K562 (cell line): ENCODE measurements around the gene DST. TPM values are rescaled to one million over a fixed set of nuclear protein-coding genes. Genes with fewer than 3 reads are reported as not detected.

Experiments
- ATAC-seq: fragments of 200-7000 bp; cut with Tn5 transposase; 3 replicates; pipeline ENCODE4 v1.9.1; 2020; ENCODE audit warnings: moderate library complexity
- BruUV-seq: library from RNA; stranded (reverse); fragments of 400-500 nt; replicated peaks from 2 replicates; lab custom pipeline; 2021; lab: Mats Ljungman, UMichigan
- CTCF ChIA-PET: fragments of 300-600 bp; formaldehyde crosslinking; extraction: SDS; loops from one replicate; lab custom pipeline; 2021; ENCODE audit warnings: low intra/inter-chr PET ratio; lab: Yijun Ruan, JAX
- POLR2A ChIA-PET: fragments of 300-600, 350-650 bp; sonication (Branson Sonifier 250); formaldehyde crosslinking; extraction: SDS; loops from one replicate; lab custom pipeline; 2021; ENCODE audit warnings: antibody characterized with exemption, inconsistent platforms; lab: Yijun Ruan, JAX
- DNase-seq, 4 experiments: peaks; one replicate each; pipeline versions ENCODE4 v3.0.0 to v3.0.0-alpha.2; 2011 to 2018; ENCODE audit warnings: low spot score in 3 of 4, mixed read lengths in 3 of 4; ENCODE audit errors: extremely low read depth in 1 of 4
- FAIRE-seq: peaks from 2 replicates; lab custom pipeline; 2011; peaks lifted over from hg19 to GRCh38; lab: Jason Lieb, UNC
- H2AFZ ChIP-seq: 2 replicates; pipeline ENCODE4 v1.6.0; 2011; ENCODE audit warnings: low read depth, low read length, control low read depth, inconsistent platforms
- H3K27ac ChIP-seq: fragments of 200-600 bp; 3 replicates; pipeline ENCODE4 v1.8.0; 2011; ENCODE audit warnings: low read depth, mild to moderate bottlenecking, control low read depth, inconsistent platforms, low read length, moderate library complexity, mixed read lengths; ENCODE audit errors: extremely low read depth
- H3K27me3 ChIP-seq, 2 experiments: fragments of 300-600 bp in 1 of 2; 2 replicates in 1 of 2; 3 replicates in 1 of 2; pipeline versions ENCODE4 v1.6.0 to v1.8.0; 2011; ENCODE audit warnings: inconsistent platforms in 2 of 2, low read length in 2 of 2, mild to moderate bottlenecking in 1 of 2, mixed read lengths in 1 of 2, moderate library complexity in 1 of 2; ENCODE audit not compliant: control insufficient read depth in 2 of 2, insufficient read depth in 2 of 2
- H3K36me3 ChIP-seq: fragments of 300-600 bp; 3 replicates; pipeline ENCODE4 v1.8.0; 2011; ENCODE audit warnings: mild to moderate bottlenecking, low read length, inconsistent platforms; ENCODE audit not compliant: control insufficient read depth, insufficient read depth
- H3K4me1 ChIP-seq, 2 experiments: fragments of 200-600 bp in 1 of 2; replicated peaks in 1 of 2; 2 replicates in 1 of 2; 3 replicates in 1 of 2; pipeline versions ENCODE4 v1.5.1 to v1.8.0; 2011; ENCODE audit warnings: inconsistent platforms in 2 of 2, low read length in 2 of 2, mild to moderate bottlenecking in 1 of 2, mixed read lengths in 1 of 2, moderate library complexity in 1 of 2; ENCODE audit not compliant: control insufficient read depth in 2 of 2, insufficient read depth in 2 of 2
- H3K4me2 ChIP-seq: 2 replicates; pipeline ENCODE4 v1.6.1; 2011; ENCODE audit warnings: low read length, control low read depth, inconsistent platforms, mixed read lengths; ENCODE audit not compliant: insufficient read depth
- H3K4me3 ChIP-seq: fragments of 200-600 bp; sonication (generic), shearing (Covaris generic); 2 replicates; pipeline ENCODE4 v1.5.1; 2016; ENCODE audit warnings: control low read depth, inconsistent platforms
- H3K79me2 ChIP-seq: fragments of 200-600 bp; 3 replicates; pipeline ENCODE4 v1.8.0; 2011; ENCODE audit warnings: low read length, inconsistent platforms; ENCODE audit not compliant: control insufficient read depth, insufficient read depth
- H3K9ac ChIP-seq, 2 experiments: 2 replicates each; pipeline versions ENCODE4 v1.6.0 to v1.6.1; 2011; ENCODE audit warnings: low read depth in 2 of 2, low read length in 2 of 2, control low read depth in 1 of 2, inconsistent platforms in 1 of 2, mild to moderate bottlenecking in 1 of 2, mixed read lengths in 1 of 2; ENCODE audit not compliant: insufficient read depth in 1 of 2
- H3K9me1 ChIP-seq: one replicate; pipeline ENCODE4 v1.6.0; 2011; ENCODE audit warnings: inconsistent platforms, mild to moderate bottlenecking, low read length, moderate library complexity; ENCODE audit not compliant: control insufficient read depth, insufficient read depth
- H3K9me3 ChIP-seq: replicated peaks from 2 replicates; pipeline ENCODE4 v1.5.1; 2011; ENCODE audit warnings: low read depth, low read length, inconsistent platforms; ENCODE audit not compliant: control insufficient read depth, insufficient read depth
- H4K20me1 ChIP-seq: replicated peaks from 2 replicates; pipeline ENCODE4 v1.6.1; 2011; ENCODE audit warnings: low read length, inconsistent platforms, mixed read lengths; ENCODE audit not compliant: control insufficient read depth, insufficient read depth
- BHLHE40 ChIP-seq: IDR thresholded peaks from 2 replicates; pipeline ENCODE4 v1.6.1; 2011; ENCODE audit warnings: low read length, improper control_type of control experiment
- KDM1A ChIP-seq, 2 experiments: fragments of 450-650 bp; IDR thresholded peaks; 2 replicates each; pipeline ENCODE4 v1.6.1; 2016; ENCODE audit warnings: mild to moderate bottlenecking in 2 of 2
- RHOXF2B ChIP-seq: fragments of 250-450 bp; sonication (Bioruptor Pico); conservative IDR thresholded peaks from 2 replicates; pipeline ENCODE4 v1.5.1; 2021
- SREBF1 ChIP-seq: fragments of 150-350 bp; IDR thresholded peaks from 2 replicates; pipeline ENCODE4 v1.6.1; 2014; ENCODE audit warnings: antibody characterized with exemption, low read depth, low read length, borderline replicate concordance
- TBL1XR1 ChIP-seq, 2 experiments: IDR thresholded peaks; 2 replicates each; pipeline ENCODE4 v1.6.1; 2012; ENCODE audit warnings: improper control_type of control experiment in 2 of 2, low read length in 2 of 2, mild to moderate bottlenecking in 1 of 2
- U2AF1 ChIP-seq: fragments of 200-400 bp; formaldehyde crosslinking; optimal IDR thresholded peaks from 2 replicates; pipeline ENCODE3; 2017; ENCODE audit warnings: mild to moderate bottlenecking, low read depth, low read length, moderate library complexity
- WGBS: fragments of 100-300 bp; shearing (Covaris generic); methylation state at CpG from one replicate; pipeline ENCODE4 v1.1.6; 2016; ENCODE audit warnings: low coverage, mixed read lengths; ENCODE audit not compliant: insufficient coverage; ENCODE audit errors: missing lambda C conversion rate; 5-methylcytosine and 5-hydroxymethylcytosine counted together
- in situ Hi-C: fragments of 300-500 bp; cut with MboI; formaldehyde crosslinking; loops from 4 replicates; pipeline ENCODE4 v1.15.0; 2018; ENCODE audit warnings: inconsistent platforms, mixed read lengths
- intact Hi-C: fragments of 100-400 bp; cut with micrococcal nuclease; formaldehyde crosslinking; loops from 2 replicates; pipeline ENCODE4 v1.14.2; 2022
- polyA plus RNA-seq, 8 experiments: library from polyadenylated mRNA; depleted of rRNA in 4 of 8; stranded (reverse) in 5 of 8; unstranded in 3 of 8; fragments of >200 nt; fragmentation: Nextera tagmentation in 2 of 8; fragmentation: Illumina TruSeq in 1 of 8; extraction: Ambion mirVana in 2 of 8; extraction: Trizol in 1 of 8; gene quantifications; 2 replicates each; pipeline versions ENCODE4 v1.2.1 to v1.2.3, GENCODE V29; 2011 to 2014; ENCODE audit warnings: inconsistent platforms in 1 of 8, missing spikeins in 1 of 8
- total RNA-seq, 7 experiments: library from RNA; depleted of rRNA in 6 of 7; stranded (reverse); fragments of >200 nt in 6 of 7; fragmentation: Illumina TruSeq in 2 of 7; extraction: Trizol in 2 of 7; gene quantifications; 2 replicates each; pipeline versions ENCODE4 v1.2.1 to v1.2.3, GENCODE V29; 2011 to 2021; ENCODE audit warnings: low replicate concordance in 1 of 7
- TF ChIP-seq, protein P1 (sequence below): fragments of 250-450 bp; sonication (Bioruptor Pico); IDR thresholded peaks from 2 replicates; pipeline ENCODE4 v1.4.0; 2020; ENCODE audit warnings: mild to moderate bottlenecking

The DST gene
- total and polyA plus RNA-seq, 9 of the 15 experiments (the other 6 are each of a cell fraction or from before 2014, with no cell fraction given) = 5.2 to 21.9 (median 13.3) TPM

DNA sequence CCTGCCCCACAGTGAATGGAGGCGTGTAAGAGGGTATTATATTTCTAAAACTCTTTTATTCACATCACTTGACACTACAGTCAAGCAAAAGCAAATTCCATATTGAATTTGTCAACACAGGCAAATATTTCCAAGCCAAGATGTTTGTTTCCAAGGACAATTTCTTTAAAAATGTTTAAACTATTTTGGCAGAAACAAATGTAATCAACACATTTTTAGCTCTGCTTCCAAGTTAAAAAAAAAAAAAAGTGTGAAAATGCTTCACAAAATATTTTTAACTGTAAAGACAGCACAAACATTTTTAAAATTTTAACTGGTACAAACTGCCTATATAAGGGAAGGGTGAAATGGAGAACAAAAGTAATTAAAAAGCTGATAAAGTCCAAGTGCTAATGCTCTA, 44.9 kb upstream of the DST start:
- H3K27ac ChIP-seq = no peak overlapping the region
- ATAC-seq = no peak
- ChIA-PET CTCF (no interaction called here), POLR2A (interaction anchor here (0.9 kb wide), 1 partner anchor 45 kb away, joined by 3 read pairs; the partner anchor contains the start of gene DST)
- no peak for DNase-seq
- intact Hi-C loops (no loop called here), in situ Hi-C loops (no loop called here)
- WGBS = 44% methylated on average over 1 of the region's 1 CpG
- TF ChIP-seq KDM1A (IDR thresholded peaks at IDR 0.05) (no peak), SREBF1 (no peak), RHOXF2B (no peak)
- no peaks in the 10 kb centered on the region for H3K36me3 ChIP-seq
- no peak overlapping the region for H3K4me2 ChIP-seq
- no TSS peak for BruUV-seq
- no peaks in the 10 kb centered on the region for H3K27me3 ChIP-seq
- no peaks in the 10 kb centered on the region for H3K9me1 ChIP-seq
- no peak overlapping the region for H2AFZ ChIP-seq
- FAIRE-seq = no peak
- no peaks in the 10 kb centered on the region for H3K4me1 ChIP-seq
- H3K4me3 ChIP-seq = no peak overlapping the region
- H3K9me3 ChIP-seq = no peaks in the 10 kb centered on the region
- no peaks in the 10 kb centered on the region for H4K20me1 ChIP-seq
- H3K9ac ChIP-seq = no peak overlapping the region
- H3K79me2 ChIP-seq = no peaks in the 10 kb centered on the region

DNA sequence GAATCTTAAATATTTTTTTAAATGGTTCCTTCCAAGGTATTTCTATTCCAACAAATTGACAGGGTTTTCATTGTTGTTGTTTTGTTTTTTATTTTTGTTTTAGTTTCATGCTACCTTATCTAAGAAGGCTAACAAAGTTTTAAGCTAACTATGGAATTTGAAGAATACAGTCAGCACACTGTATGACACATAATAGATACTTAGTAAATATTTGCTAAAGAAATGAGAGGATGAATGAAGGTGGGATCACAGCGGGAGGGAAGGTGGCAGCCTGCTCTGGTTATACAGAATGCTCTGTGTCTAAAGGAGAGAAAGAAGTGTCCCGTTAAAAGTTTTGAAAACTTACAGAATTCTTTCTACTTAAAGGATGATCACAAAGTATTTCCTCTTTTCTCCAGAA, 43.7 kb upstream of the DST start:
- Histone ChIP-seq H3K9me1 (no peaks in the 10 kb centered on the region), H3K79me2 (no peaks in the 10 kb centered on the region), H3K27ac (no peak overlapping the region), H3K9me3 (no peaks in the 10 kb centered on the region), H3K4me1 (no peaks in the 10 kb centered on the region), H3K4me2 (no peak overlapping the region), H3K4me3 (no peak overlapping the region), H3K27me3 (no peaks in the 10 kb centered on the region), H4K20me1 (no peaks in the 10 kb centered on the region), H3K36me3 (no peaks in the 10 kb centered on the region), H3K9ac (no peak overlapping the region), H2AFZ (no peak overlapping the region)
- ChIA-PET POLR2A (no interaction called here), CTCF (no interaction called here)
- FAIRE-seq = no peak
- intact Hi-C loops (no loop called here), in situ Hi-C loops (no loop called here)
- BruUV-seq = no TSS peak
- TF ChIP-seq, protein P1, sequence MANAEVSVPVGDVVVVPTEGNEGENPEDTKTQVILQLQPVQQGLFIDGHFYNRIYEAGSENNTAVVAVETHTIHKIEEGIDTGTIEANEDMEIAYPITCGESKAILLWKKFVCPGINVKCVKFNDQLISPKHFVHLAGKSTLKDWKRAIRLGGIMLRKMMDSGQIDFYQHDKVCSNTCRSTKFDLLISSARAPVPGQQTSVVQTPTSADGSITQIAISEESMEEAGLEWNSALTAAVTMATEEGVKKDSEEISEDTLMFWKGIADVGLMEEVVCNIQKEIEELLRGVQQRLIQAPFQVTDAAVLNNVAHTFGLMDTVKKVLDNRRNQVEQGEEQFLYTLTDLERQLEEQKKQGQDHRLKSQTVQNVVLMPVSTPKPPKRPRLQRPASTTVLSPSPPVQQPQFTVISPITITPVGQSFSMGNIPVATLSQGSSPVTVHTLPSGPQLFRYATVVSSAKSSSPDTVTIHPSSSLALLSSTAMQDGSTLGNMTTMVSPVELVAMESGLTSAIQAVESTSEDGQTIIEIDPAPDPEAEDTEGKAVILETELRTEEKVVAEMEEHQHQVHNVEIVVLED = no peak
- TF ChIP-seq TBL1XR1 (IDR thresholded peaks at IDR 0.05; ENCODE audit: low read length in 2 of 2) (no peak), BHLHE40 (no peak), U2AF1 (no peak)
- WGBS = 8% methylated on average over 2 of the region's 2 CpGs
- no peak for DNase-seq
- no peak for ATAC-seq
